Stimulated activated CD4-positive, alpha-beta T cell treated with anti-CD3 and anti-CD28 coated beads, Interleukin-12 subunit alpha, Interleukin-12 subunit beta, amount 100 ng/mL, for 48 hours (primary cell): ENCODE measurements around the gene FKTN.

Source experiments
- DNase-seq, 3 donors: peaks; one replicate each; pipeline ENCODE4 v3.0.0-alpha.2; 2020; ENCODE audit warnings: low read depth in 2 of 3, low spot score in 1 of 3

FKTN gene

GRCh38 chr9:105678163-105678562 lies 120.2 kb downstream of the FKTN start:
- DNase-seq, result no peak

GRCh38 chr9:105678781-105679180 lies 120.8 kb downstream of the FKTN start:
- DNase-seq, result no peak

GRCh38 chr9:105679257-105680022 lies 121.5 kb downstream of the FKTN start:
- no peak for DNase-seq

- no peak for DNase-seq
Measured at GRCh38 chr9:105681313-105681712, 123.4 kb downstream of the FKTN start.

GRCh38 chr9:105681724-105682123 lies 123.8 kb downstream of the FKTN start:
- no peak for DNase-seq

GRCh38 chr9:105683688-105684275 lies 125.9 kb downstream of the FKTN start:
- DNase-seq, result no peak

GRCh38 chr9:105686936-105687335 lies 129.0 kb downstream of the FKTN start:
- no peak for DNase-seq
